ENCODE data around the gene RABL3.

Gene RABL3

DNA sequence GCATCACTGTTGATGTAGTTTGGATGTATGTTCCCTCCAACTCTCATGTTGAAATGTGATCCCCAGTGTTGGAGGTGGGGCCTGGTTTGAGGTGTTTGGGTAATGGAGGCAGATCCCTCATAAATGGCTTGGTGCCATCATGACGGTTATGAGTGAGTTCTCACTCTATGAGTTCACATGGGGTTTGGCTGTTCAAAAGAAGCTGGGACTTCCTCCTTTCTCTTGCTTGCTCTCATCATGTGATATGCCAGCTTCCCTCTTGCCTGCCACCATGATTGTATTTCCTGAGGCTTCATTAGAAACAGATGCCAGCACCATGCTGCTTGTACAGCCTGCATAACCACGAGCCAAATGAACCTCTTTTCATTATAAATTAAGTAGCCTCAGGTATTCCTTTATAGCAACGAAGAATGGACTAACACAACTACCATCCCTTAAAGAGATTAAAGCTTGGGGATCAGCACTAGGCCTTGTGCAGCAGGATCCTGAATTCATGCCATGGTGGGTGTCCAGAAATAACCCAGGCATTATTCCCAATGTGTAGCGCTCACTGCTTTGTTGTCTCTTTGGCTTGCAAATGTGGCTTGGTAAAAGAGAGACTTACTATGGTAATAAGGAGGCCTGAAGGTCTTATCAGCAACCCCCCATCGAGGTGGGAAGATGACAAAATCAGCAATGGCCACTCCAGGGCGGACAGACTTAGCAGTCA, 104.3 kb downstream of the RABL3 start:
- no peaks in the 10 kb centered on the region for H3K36me3 ChIP-seq (ENCODE audit: insufficient read depth)
- H3K4me2 ChIP-seq: no peak overlapping the region
- no peaks in the 10 kb centered on the region for H3K79me2 ChIP-seq (ENCODE audit: insufficient read depth, low read depth)
- no peaks in the 10 kb centered on the region for H3K4me1 ChIP-seq (ENCODE audit: low read depth, poor library complexity, severe bottlenecking)
- no peak overlapping the region for H3K27ac ChIP-seq
- H3K27me3 ChIP-seq (ENCODE audit: insufficient read depth, low read depth): no peaks in the 10 kb centered on the region
- no peak overlapping the region for H2AFZ ChIP-seq (ENCODE audit: low read depth)
- no peak overlapping the region for H3K9ac ChIP-seq
- TF ChIP-seq, protein P1, sequence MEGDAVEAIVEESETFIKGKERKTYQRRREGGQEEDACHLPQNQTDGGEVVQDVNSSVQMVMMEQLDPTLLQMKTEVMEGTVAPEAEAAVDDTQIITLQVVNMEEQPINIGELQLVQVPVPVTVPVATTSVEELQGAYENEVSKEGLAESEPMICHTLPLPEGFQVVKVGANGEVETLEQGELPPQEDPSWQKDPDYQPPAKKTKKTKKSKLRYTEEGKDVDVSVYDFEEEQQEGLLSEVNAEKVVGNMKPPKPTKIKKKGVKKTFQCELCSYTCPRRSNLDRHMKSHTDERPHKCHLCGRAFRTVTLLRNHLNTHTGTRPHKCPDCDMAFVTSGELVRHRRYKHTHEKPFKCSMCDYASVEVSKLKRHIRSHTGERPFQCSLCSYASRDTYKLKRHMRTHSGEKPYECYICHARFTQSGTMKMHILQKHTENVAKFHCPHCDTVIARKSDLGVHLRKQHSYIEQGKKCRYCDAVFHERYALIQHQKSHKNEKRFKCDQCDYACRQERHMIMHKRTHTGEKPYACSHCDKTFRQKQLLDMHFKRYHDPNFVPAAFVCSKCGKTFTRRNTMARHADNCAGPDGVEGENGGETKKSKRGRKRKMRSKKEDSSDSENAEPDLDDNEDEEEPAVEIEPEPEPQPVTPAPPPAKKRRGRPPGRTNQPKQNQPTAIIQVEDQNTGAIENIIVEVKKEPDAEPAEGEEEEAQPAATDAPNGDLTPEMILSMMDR (conservative IDR thresholded peaks at IDR 0.05; ENCODE audit: low read depth, low read length): no peak
- H3K4me3 ChIP-seq (IDR thresholded peaks at IDR 0.05; ENCODE audit: insufficient read depth, low read depth, low read length): no peak overlapping the region
- H4K20me1 ChIP-seq (ENCODE audit: insufficient read depth): no peaks in the 10 kb centered on the region

DNA sequence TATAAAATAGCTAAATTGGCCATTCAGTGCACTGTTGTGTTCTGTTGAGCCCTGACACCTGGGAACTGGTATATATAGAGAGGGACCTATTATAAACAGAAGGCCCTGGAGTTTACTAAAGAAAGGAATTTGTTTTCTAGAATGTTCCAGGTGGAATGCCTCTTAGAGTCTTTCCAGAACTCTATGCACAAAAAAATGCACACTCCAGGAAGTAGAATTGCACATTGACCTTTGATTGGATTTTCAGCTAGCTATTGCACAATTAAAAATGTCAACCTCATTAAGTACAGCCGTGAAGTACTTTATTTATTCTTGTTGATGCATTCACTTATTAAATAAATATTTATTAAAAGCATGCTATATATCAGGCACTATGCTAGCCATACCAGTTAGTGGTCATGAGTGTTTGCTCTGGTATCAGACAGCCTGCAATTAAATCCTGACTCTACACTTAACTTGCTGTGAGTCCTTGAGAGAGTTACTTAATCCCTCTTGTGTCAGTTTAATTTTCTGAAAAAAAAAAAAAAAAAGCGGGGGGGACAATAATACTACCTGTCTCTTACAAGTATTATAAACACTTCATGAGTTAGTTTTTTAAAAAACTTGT, 105.4 kb downstream of the RABL3 start:
- Histone ChIP-seq H4K20me1 (ENCODE audit: insufficient read depth) (no peaks in the 10 kb centered on the region), H3K4me3 (IDR thresholded peaks at IDR 0.05; ENCODE audit: insufficient read depth, low read depth, low read length) (no peak overlapping the region), H3K36me3 (ENCODE audit: insufficient read depth) (no peaks in the 10 kb centered on the region), H3K79me2 (ENCODE audit: insufficient read depth, low read depth) (no peaks in the 10 kb centered on the region), H3K9ac (no peak overlapping the region), H3K27me3 (ENCODE audit: insufficient read depth, low read depth) (no peaks in the 10 kb centered on the region), H3K27ac (no peak overlapping the region), H2AFZ (ENCODE audit: low read depth) (no peak overlapping the region), H3K4me2 (no peak overlapping the region), H3K4me1 (ENCODE audit: low read depth, poor library complexity, severe bottlenecking) (no peaks in the 10 kb centered on the region)
- TF ChIP-seq, protein P1 (conservative IDR thresholded peaks at IDR 0.05; ENCODE audit: low read depth, low read length): no peak
